ENCODE results near the gene GPRC5C. TPM values are rescaled to one million over a fixed set of nuclear protein-coding genes. Genes with fewer than 3 reads are reported as not detected.
A peak's percentile ranks its signal among the peaks of the same experiment; 100 is the strongest.

The GPRC5C gene
- total RNA-seq, 4 donors from 2014 or later, result 11.3 to 27.2 (median 14.3) TPM

GRCh38 chr17:74465378-74466110 is 33.7 kb downstream of the GPRC5C start:
- TF ChIP-seq POLR2AphosphoS5 (IDR thresholded peaks at IDR 0.05) (no peak), CTCF (IDR thresholded peaks at IDR 0.05) (no peak), EP300 (IDR thresholded peaks at IDR 0.05) (no peak), POLR2A (IDR thresholded peaks at IDR 0.05) (no peak)
- WGBS, 2 donors (ENCODE audit: low coverage in 1 of 2), result 73 to 86% methylated on average over 5 to 7 of the region's 8 CpGs
- H3K27ac ChIP-seq, result no peak overlapping the region
- peaks cover 0 to 5% (median 0%) of the 10 kb centered on the region in 3 donors for H3K4me1 ChIP-seq
- H3K36me3 ChIP-seq, result no peaks in the 10 kb centered on the region
- no peaks in the 10 kb centered on the region for H3K9me3 ChIP-seq
- ATAC-seq, result no peak
- peak overlapping the region in 1 of 2 donors; percentile 37 for H3K4me3 ChIP-seq
- H3K27me3 ChIP-seq, result peaks cover 57% of the 10 kb centered on the region

- peaks cover 0 to 5% (median 0%) of the 10 kb centered on the region in 3 donors for H3K4me1 ChIP-seq
- 12 to 27% methylated on average over 3 to 9 of the region's 25 CpGs for WGBS, 2 donors (ENCODE audit: low coverage in 1 of 2)
- no peak for TF ChIP-seq POLR2A (IDR thresholded peaks at IDR 0.05)
- no peak for TF ChIP-seq POLR2AphosphoS5 (IDR thresholded peaks at IDR 0.05)
- no peak for TF ChIP-seq CTCF (IDR thresholded peaks at IDR 0.05)
- no peak for TF ChIP-seq EP300 (IDR thresholded peaks at IDR 0.05)
- no peaks in the 10 kb centered on the region for H3K36me3 ChIP-seq
- peak within 1 kb of the TSS in 2 of 4 donors; percentile 22 to 37 for H3K27ac ChIP-seq
- no peaks in the 10 kb centered on the region for H3K9me3 ChIP-seq
- H3K27me3 ChIP-seq, result peaks cover 62% of the 10 kb centered on the region
- no peak for ATAC-seq
- peak within 1 kb of the TSS in 1 of 2 donors; percentile 37 for H3K4me3 ChIP-seq
Measured at GRCh38 chr17:74466111-74466827, 34.4 kb downstream of the GPRC5C start, which contains the start of gene CD300A. CD300A (plus strand) TSS chr17:74466634; CDS start chr17:74466704, 70 bp downstream.

GRCh38 chr17:74466828-74467184 is 34.9 kb downstream of the GPRC5C start:
- Histone ChIP-seq H3K4me1 (peaks cover 0 to 5% (median 0%) of the 10 kb centered on the region in 3 donors), H3K27me3 (peaks cover 68% of the 10 kb centered on the region), H3K9me3 (no peaks in the 10 kb centered on the region), H3K36me3 (no peaks in the 10 kb centered on the region), H3K27ac (peak overlapping the region in 2 of 4 donors; percentile 22 to 37), H3K4me3 (peak overlapping the region in 1 of 2 donors; percentile 37)
- WGBS, 2 donors (ENCODE audit: low coverage in 1 of 2), result 40% methylated on average over 2 of the region's 11 CpGs; no CpG with 5 or more reads in 1 of the 2 donors
- ATAC-seq, result no peak
- TF ChIP-seq POLR2A (IDR thresholded peaks at IDR 0.05) (no peak), EP300 (IDR thresholded peaks at IDR 0.05) (no peak), CTCF (IDR thresholded peaks at IDR 0.05) (no peak), POLR2AphosphoS5 (IDR thresholded peaks at IDR 0.05) (no peak)

- peaks cover 73% of the 10 kb centered on the region for H3K27me3 ChIP-seq
- H3K4me3 ChIP-seq, result peak overlapping the region in 1 of 2 donors; percentile 37
- ATAC-seq, result no peak
- H3K36me3 ChIP-seq, result no peaks in the 10 kb centered on the region
- TF ChIP-seq POLR2A (IDR thresholded peaks at IDR 0.05) (no peak), POLR2AphosphoS5 (IDR thresholded peaks at IDR 0.05) (no peak), CTCF (IDR thresholded peaks at IDR 0.05) (no peak), EP300 (IDR thresholded peaks at IDR 0.05) (no peak)
- WGBS, 2 donors (ENCODE audit: low coverage in 1 of 2), result 59 to 64% methylated on average over 8 to 13 of the region's 21 CpGs
- H3K27ac ChIP-seq, result peak overlapping the region in 2 of 4 donors; percentile 22 to 37
- H3K4me1 ChIP-seq, result peaks cover 0 to 5% (median 0%) of the 10 kb centered on the region in 3 donors
- H3K9me3 ChIP-seq, result no peaks in the 10 kb centered on the region
Measured at GRCh38 chr17:74467221-74467951, 35.5 kb downstream of the GPRC5C start.
